CD4-positive, alpha-beta T cell treated with Interleukin-15 for 4 hours (primary cell): Measurements from ENCODE around the gene MALT1.
"Not testable (repeated sequence)": the region's sequence is repeated elsewhere in the genome, so short reads cannot be mapped to it uniquely, and the experiment has no call there.

Experiments used
- DNase-seq: peaks from one replicate; pipeline ENCODE4 v3.0.0-alpha.2; 2020; ENCODE audit warnings: low spot score

Gene MALT1, protein sequence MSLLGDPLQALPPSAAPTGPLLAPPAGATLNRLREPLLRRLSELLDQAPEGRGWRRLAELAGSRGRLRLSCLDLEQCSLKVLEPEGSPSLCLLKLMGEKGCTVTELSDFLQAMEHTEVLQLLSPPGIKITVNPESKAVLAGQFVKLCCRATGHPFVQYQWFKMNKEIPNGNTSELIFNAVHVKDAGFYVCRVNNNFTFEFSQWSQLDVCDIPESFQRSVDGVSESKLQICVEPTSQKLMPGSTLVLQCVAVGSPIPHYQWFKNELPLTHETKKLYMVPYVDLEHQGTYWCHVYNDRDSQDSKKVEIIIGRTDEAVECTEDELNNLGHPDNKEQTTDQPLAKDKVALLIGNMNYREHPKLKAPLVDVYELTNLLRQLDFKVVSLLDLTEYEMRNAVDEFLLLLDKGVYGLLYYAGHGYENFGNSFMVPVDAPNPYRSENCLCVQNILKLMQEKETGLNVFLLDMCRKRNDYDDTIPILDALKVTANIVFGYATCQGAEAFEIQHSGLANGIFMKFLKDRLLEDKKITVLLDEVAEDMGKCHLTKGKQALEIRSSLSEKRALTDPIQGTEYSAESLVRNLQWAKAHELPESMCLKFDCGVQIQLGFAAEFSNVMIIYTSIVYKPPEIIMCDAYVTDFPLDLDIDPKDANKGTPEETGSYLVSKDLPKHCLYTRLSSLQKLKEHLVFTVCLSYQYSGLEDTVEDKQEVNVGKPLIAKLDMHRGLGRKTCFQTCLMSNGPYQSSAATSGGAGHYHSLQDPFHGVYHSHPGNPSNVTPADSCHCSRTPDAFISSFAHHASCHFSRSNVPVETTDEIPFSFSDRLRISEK

DNA sequence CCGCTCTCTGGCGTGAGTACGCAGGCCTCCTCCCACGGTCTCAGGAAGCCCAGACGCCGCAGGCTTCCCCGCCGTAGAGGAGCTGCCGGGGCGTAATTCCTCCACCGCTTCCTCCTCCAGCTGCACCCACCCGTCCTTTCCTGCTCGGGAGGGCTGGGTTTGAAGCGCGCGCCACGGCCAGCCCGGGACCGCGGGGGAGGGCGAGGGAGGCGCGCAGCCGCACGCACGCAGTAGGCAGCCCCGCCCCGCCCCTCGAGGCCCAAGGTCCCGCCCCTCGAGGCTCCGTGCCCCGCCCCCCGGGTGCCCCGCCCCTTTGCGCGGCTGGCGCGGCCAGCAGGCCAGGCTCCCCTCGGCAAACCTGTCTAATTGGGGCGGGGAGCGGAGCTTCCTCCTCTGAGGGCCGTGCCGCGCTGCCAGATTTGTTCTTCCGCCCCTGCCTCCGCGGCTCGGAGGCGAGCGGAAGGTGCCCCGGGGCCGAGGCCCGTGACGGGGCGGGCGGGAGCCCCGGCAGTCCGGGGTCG, at the start of gene MALT1:
Gene MALT1, plus strand, starts transcription at position 355 of the 521 bp plus-strand sequence. CDS start 179 bp downstream, outside the sequence.
- DNase-seq = peak; percentile 96

DNA sequence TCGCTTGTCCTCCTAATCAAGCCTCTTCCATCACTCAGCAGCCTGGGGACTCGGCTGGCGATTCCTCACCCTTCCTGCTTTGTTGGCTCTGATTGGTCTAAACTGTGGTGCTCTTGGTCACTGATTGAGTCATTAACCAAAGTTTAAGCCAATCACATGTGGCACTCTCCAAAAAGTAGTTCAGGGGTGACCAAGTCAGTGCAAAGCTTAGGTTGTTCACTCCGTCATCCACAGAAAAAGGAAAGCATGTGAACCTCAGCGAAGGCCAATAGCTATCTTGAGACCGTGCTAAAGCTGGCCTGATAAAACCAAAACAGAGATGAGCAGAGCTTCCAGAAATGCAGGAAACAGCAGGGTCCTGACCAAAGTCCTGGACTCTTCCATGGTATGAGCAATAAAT, 47.3 kb upstream of the MALT1 start:
- no peak for DNase-seq

DNA sequence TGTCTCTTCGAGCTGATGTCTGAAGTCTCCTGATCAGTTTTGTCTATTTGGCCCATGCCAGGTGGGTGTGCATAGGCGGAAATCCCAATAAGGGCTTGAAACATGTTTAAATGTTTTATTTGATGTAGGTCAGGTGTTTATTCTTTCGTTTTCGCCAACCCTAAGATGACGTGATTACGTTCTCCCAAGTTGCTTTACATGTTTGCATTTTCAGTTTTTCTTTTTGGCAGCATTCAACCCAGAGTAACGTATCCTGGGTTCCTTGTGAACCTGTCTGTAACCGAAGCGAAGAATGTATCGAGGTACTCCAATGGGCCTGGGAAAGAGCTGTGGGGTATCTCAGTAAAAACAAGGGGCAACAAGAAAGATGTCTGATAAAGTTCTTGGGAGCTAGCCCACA, 45.4 kb upstream of the MALT1 start:
- DNase-seq = no peak

DNA sequence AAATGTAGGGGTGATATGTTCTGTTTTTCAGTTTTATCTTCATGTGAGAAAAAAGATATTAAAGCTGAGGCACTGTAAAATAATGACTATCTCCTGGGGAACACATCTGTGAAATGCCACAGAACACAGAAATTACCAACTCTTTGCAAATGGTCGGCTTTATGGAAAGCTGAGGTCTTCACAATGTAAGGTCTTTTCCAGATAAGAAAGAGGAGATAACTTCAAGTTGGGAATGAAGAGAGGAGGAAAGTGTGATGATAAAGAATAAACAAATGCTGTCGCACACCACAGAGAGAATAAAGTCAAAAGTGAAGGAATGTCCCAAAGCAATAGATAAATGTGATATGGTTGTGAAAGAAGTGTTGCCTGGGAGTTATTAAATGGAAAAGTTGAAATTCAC, 41.2 kb upstream of the MALT1 start:
- DNase-seq = no peak

DNA sequence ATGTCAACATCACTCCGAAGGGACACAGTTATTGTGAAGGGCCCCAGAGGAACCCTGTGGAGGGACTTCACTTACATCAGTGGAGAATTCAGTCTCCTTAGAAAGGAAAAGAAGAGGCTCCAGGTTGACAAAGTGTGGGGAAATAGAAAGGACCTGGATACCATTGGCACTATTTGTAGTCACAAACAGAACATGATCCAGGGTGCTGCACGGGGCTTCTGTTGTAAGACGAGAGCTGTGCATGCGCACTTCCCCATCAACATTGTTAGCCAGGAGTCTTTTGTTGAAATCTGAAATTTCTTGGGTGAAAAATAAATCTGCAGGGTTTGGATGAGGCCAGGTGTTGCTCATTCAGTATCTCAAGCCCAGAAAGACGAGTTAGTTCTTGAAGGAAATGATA, 40.0 kb upstream of the MALT1 start:
- no peak for DNase-seq

DNA sequence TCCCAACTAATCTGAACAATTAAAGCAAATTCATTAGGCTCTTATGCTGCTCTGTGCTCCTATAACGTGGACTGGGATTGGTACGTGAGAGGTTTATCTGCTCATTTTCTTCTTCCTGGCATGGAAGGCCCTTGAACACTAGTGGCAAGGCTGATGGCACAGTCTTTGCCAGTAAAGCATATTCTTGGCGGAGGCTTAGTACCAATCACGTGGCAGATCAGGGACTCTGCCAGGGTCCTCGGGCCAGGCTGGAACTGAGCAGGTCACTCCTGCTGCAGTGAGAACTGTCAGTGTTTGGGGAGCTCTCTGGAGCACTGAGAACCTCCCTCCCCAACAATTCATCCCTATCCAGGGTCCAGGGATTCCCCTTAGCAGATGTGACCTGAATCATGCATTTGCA, 38.7 kb upstream of the MALT1 start:
- no peak for DNase-seq

DNA sequence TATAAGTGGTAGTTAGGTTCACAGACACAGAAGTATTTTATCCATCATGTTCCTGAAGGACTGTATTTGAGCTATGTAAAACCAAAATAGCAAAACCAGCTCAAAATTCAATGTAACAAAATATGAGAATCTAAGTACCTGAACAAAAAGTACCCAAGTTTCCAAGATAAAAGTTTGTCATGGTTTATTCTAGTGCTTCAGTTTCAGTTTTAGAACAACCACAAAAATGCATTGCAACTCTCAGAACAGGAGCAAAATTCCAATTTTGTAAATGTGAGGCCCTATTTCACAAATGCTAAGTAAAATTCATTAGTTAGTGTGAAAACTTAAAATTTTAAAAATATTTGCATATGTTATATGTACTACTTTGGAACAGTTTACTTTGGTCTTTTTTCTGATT, 37.4 kb upstream of the MALT1 start:
- no peak for DNase-seq

DNA sequence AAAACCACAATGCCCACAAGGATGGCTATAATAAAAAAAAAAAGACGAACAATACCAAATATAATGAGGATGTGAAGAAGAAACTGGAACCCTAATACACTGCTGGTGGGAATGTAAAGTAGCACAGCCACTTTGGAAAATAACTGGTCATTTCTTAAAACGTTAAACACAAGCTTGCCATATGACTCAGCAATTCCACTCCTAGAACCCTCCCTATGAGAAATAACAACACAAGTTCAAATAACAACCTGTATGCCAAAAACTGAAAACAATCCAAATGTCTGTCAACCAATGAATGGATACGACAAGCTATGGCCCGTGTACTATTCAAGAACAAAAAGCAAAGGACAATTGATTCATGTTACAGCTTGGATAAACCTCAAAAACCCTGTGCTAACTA, 35.4 kb upstream of the MALT1 start:
- DNase-seq = no peak

DNA sequence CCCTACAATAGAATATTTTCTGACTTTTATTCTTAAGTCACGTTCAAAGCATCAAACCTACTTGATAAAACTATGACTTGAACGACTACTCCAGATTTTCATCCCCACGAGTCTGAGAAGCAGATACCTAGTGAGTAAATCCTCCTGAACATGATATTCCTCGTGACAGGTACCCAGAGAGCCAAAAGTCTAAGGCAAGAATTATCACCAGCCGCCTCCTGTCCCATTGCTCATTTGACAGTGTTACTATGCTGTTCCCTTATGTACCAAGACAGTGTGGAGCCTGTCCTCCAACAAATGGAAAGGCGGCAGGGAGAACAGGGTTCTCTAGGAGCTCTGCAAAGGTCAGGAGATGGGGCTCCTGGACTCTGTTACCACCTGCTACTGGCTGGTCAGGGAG, 34.1 kb upstream of the MALT1 start:
- DNase-seq = no peak

DNA sequence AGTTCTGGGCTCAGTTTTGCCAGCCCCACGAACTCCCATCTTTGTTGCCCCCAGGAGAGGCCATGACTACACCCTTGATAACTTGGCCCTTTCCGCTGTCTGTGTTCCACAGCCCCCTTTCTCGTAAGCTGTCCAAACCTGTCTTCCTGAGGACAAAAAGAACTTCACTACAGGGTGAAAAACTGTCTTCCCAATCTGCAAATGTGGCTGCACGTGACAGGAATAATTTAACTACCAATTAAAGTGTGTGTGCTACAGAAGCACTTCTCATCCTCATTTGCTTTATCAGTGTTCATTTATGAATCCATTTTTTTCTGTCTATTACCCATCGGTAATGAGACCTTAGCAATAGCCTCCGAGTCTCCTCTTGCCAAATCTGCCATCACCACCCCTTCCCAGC, 33.3 kb upstream of the MALT1 start:
- no peak for DNase-seq

DNA sequence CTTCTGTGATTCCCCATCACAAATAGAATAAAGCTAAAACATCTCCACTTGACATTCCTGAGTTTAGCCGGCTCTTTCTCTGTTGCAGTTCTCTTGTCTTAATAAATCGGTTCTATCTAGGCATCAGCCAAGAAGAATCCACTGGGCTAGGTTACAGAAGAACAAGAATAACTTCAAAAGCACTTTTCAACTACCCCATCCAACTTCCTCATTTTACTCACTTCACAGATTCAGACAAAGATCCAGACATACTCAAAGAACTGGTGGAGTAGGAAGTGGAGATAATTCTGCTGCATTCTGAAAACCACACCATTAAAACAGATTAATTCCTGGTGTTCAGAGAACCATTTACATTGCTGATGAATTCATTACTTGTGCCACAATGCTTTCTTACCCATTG, 32.8 kb upstream of the MALT1 start:
- no peak for DNase-seq

DNA sequence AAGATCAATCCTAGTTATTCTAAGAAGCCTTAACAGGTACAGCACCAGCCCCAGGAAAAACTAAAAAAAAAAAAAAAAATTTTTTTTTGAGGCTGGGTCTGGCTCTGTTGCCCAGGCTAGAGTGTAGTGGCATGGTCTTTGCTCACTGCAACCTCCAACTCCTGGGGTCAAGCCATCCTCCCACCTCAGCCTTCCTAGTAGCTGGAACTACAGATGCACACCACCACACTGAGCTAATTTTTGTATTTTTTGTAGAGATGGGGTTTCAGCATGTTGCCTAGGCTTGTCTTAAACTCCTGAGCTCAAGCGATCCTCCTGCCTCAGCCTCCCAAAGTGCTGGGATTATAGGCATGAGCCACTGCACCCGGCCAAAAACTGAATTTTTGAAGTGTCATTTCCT, 32.0 kb upstream of the MALT1 start:
- no peak for DNase-seq

DNA sequence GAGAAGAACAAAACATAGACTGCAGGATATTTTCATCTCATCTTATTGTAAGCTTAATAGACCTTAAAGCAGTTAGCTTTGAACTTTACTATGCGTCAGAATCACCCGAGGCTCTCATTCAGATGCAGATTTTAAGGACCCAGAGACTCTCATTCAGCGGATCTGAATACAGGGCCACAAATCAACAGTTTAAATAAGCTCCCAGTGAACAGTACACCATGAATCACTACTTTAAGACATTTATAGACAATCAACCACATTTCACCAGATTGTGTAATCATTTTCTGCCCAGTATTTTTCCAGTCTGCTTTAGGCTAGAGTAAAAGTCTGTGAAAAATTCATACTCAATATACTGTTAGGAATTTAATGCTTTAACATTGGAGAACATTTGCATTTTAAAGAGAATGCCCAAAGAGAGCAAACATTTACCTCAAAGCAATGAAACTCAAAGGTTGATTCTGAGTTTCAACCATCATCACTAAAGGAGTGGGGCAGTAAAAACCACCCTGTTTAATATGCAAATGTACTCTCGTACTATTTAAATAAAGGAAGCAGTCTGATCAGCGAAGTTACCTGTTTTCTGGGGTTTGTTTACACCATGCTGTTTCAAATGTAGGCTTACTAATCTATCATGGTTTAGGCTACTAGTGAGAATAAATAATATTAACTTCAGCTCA, 31.4 kb upstream of the MALT1 start:
- DNase-seq = no peak

DNA sequence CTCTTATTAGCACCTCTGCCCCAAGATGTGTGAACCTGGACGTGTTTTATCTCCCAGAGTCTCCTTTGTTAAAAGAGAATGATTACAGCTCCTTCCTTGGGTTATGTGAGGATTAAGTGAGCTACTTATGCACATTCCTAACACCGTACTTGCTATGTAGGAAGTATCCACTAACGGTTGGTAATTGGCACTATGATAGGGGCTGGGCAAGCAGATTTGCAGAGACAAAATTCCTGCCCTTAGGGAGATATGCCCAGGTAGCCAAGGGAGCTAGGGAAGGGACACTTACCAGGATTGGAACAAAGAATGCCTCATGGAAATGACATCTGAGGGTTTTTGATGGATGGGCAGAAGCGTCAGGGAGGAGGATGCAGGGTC, 30.8 kb upstream of the MALT1 start:
- no peak for DNase-seq

DNA sequence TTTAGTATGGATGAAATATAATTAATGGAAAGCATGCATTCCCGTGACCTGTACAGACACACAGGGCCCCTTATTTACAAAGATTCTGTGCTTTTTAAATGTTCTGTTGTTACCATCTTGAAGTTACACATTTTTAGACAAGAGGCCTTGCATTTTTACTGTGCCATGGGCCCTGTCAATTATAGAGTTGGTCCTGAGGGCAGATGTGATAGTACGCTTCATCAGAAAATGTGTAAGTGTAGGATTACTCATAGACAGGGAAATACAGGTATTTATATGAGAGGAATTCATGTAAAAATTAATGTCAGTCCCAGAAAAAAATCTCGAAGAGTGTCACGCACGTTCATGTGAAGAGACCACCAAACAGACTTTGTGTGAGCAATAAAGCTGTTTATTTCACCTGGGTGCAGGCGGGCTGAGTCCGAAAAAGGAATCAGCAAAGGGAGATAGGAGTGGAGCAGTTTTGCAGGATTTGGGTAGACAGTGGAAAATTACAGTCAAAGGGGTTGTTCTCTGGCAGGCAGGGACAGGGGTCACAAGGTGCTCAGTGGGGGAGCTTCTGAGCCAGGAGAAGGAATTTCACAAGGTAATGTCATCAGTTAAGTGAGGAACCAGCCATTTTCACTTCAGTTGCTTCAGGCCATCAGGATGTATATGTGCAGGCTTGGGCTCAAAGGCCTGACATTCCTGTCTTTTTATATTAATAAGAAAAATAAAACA, 30.2 kb upstream of the MALT1 start:
- DNase-seq = no peak

DNA sequence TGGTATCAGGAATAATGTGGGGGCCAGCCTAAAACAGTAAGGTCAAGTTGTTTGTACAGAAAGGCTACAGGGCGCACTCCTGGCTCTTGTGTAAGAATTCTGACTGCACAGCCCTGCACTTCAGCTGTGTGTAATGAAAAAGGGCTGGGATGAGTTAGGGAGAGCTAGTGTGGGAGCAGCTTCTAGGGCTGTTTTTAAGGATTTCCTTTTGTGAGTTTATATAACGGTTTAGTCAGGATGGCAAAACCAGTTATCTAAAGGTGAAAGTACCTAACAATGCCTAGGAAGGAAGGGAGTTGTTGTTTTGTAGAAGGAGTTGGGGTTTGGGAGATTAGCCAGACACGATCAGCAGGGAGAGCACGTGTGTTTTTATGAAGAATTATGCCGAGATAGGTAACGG, 27.7 kb upstream of the MALT1 start:
- DNase-seq = not testable (repeated sequence)

DNA sequence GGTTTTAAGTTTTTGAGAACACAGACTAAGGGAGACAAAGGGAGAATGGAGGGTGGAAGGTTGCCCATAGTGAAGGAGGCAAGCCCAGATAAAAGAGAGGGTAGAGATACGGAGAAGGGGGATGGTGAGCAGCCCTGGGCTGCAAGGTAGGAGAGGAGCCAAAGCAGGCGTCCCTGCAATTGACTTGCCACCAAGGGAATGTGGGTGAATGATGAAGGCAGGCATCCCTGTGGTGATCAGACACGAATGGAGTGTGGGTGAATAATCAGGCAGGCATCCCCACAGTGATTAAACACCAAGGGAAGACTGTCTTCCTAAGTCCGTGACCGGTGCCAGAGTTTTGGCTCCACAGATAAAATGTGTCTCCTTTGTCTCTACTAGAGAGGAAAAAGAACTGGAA, 25.9 kb upstream of the MALT1 start:
- no peak for DNase-seq

DNA sequence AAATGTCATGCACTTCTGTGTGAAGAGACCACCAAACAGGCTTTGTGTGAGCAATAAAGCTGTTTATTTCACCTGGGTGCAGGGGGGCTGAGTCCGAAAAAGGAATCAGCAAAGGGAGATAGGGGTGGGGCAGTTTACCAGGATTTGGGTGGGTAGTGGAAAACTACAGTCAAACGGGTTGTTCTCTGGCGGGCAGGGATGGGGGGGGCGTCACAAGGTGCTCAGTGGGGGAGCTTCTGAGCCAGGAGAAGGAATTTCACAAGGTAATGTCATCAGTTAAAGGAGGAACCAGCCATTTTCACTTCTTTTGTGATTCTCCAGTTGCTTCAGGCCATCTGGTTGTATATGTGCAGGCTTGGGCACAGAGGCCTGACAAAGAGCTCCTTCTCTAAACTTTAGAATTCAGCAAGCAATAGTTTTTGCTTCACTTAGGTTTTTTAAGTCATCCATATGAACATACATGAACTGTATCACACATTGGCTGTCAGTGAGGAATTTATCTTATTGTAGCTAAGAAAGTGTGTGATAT, 24.9 kb upstream of the MALT1 start:
- no peak for DNase-seq

DNA sequence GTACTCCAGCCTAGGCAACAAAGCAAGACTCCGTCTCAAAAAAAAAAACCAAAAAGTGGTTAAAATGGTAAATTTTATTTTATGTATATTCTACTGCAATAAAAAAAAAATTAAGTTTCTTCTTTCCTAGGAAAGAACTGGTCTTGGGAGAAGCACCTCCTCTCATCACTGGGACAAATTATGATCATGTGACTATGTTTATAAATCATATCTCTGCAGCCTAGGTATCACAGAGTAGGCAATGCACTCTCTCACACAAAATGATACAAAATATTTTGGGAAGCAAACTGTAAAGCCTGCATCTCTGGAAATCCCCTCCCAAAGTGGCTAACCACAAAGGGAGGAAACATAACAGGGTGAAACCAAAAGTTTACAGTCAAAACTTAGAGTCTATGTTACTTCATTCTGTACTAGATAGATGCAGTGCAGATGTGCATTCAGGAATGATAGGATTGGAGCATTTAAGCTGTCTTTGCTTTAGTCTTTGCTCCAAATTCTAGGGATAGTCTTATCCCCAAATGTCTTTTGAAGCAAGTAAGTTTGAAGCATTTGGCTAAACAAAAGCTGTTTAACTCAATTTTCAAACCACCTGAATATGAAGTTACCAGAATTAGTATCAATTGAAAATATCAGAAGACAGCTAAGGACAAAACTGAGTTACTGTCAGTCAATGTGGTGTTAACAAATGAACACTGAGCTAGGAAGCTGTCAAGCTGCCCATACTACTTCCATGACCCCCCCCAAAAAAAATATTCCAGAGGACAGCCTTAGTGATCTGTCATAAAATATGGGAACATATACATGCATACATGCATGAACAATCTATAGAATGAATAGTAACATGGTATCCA, 21.1 kb upstream of the MALT1 start:
- DNase-seq = peak; percentile 54

DNA sequence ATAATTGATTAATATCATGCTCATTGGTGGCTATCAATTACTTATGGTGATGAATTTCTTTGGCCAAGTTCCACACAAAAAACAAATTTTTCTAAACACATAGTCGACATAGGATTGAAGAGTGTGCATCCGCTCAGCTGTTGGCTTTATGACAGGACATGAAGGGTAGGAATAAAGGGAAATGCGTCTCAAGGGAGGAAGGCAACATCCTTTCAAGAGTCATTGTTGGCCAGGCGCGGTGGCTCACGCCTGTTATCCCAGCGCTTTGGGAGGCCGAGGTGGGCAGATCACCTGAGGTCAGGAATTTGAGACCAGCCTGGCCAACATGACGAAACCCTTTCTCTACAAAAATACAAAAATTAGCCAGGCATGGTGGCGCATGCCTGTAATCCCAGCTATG, 20.4 kb upstream of the MALT1 start:
- DNase-seq = not testable (repeated sequence)
